SKM-1 (cell line): Measurements from ENCODE around the gene DAGLA.
A peak's percentile ranks its signal among the peaks of the same experiment; 100 is the strongest.
"Not testable (repeated sequence)": the region's sequence is repeated elsewhere in the genome, so short reads cannot be mapped to it uniquely, and the experiment has no call there.

Source experiments
- DNase-seq: peaks from one replicate; lab custom pipeline; 2025; ENCODE audit not compliant: unreplicated experiment; lab: John Stamatoyannopoulos, UW

The DAGLA gene

GRCh38 chr11:61659413-61660196 lies 20.6 kb upstream of the DAGLA start:
- DNase-seq = no peak

- DNase-seq = peak; percentile 4
Observed at GRCh38 chr11:61660997-61661396, 19.2 kb upstream of the DAGLA start.

- no peak for DNase-seq
Observed at GRCh38 chr11:61666684-61667297, 13.4 kb upstream of the DAGLA start.

GRCh38 chr11:61667684-61668305 lies 12.4 kb upstream of the DAGLA start:
- DNase-seq = no peak

- no peak for DNase-seq
Observed at GRCh38 chr11:61669417-61669816, 10.8 kb upstream of the DAGLA start.

- DNase-seq = no peak
Observed at GRCh38 chr11:61670626-61671025, 9.6 kb upstream of the DAGLA start.

- DNase-seq = peak; percentile 32
Observed at GRCh38 chr11:61671527-61671926, 8.7 kb upstream of the DAGLA start.

GRCh38 chr11:61673946-61674467 lies 6.2 kb upstream of the DAGLA start:
- not testable (repeated sequence) for DNase-seq

GRCh38 chr11:61675826-61676225 lies 4.4 kb upstream of the DAGLA start:
- no peak for DNase-seq

GRCh38 chr11:61679296-61679695 lies 895 bp upstream of the DAGLA start:
- no peak for DNase-seq

- DNase-seq = no peak
Observed at GRCh38 chr11:61680622-61681221, 531 bp downstream of the DAGLA start.

- no peak for DNase-seq
Observed at GRCh38 chr11:61682093-61682732, 2.0 kb downstream of the DAGLA start.

- no peak for DNase-seq
Observed at GRCh38 chr11:61682906-61683675, 2.9 kb downstream of the DAGLA start.

GRCh38 chr11:61683961-61684869 lies 4.0 kb downstream of the DAGLA start:
- DNase-seq = no peak

GRCh38 chr11:61684870-61685616 lies 4.9 kb downstream of the DAGLA start:
- DNase-seq = no peak

- DNase-seq = no peak
Observed at GRCh38 chr11:61685617-61685967, 5.4 kb downstream of the DAGLA start.

- no peak for DNase-seq
Observed at GRCh38 chr11:61686066-61686465, 5.9 kb downstream of the DAGLA start.

GRCh38 chr11:61686469-61686868 lies 6.3 kb downstream of the DAGLA start:
- DNase-seq = no peak

GRCh38 chr11:61687420-61687819 lies 7.2 kb downstream of the DAGLA start:
- DNase-seq = no peak
